Keratinocyte (primary cell): ENCODE measurements around the gene AP1AR. TPM values are rescaled to one million over a fixed set of nuclear protein-coding genes. Genes with fewer than 3 reads are reported as not detected.
"Not testable (repeated sequence)": the region's sequence is repeated elsewhere in the genome, so short reads cannot be mapped to it uniquely, and the experiment has no call there.

Experiments
- DNase-seq: peaks from one replicate; pipeline ENCODE4 v3.0.0-alpha.2; 2011; ENCODE audit warnings: low read depth, missing footprints, low spot score
- FAIRE-seq: peaks from 2 replicates; lab custom pipeline; 2011; peaks lifted over from hg19 to GRCh38; lab: Jason Lieb, UNC
- H2AFZ ChIP-seq: 2 replicates; pipeline ENCODE4 v1.6.0; 2012; ENCODE audit warnings: low read length, control low read depth, inconsistent platforms; ENCODE audit not compliant: control insufficient read depth
- H3K27ac ChIP-seq: 2 replicates; pipeline ENCODE4 v1.5.1; 2011; ENCODE audit warnings: low read length; ENCODE audit not compliant: control insufficient read depth, insufficient read depth
- H3K27me3 ChIP-seq: 3 replicates; pipeline ENCODE4 v1.6.0; 2011; ENCODE audit warnings: low read length; ENCODE audit not compliant: control insufficient read depth, insufficient read depth; ENCODE audit errors: extremely low read depth
- H3K36me3 ChIP-seq, 2 experiments: 2 replicates in 1 of 2; 3 replicates in 1 of 2; pipeline ENCODE4 v1.5.1; 2011; ENCODE audit warnings: low read length in 2 of 2, mild to moderate bottlenecking in 1 of 2; ENCODE audit not compliant: control insufficient read depth in 2 of 2, insufficient read depth in 2 of 2; ENCODE audit errors: extremely low read depth in 1 of 2
- H3K4me1 ChIP-seq: 3 replicates; pipeline ENCODE4 v1.5.1; 2011; ENCODE audit warnings: low read length; ENCODE audit not compliant: control insufficient read depth, insufficient read depth; ENCODE audit errors: extremely low read depth
- H3K4me2 ChIP-seq: 3 replicates; pipeline ENCODE4 v1.6.0; 2011; ENCODE audit warnings: low read depth, low read length; ENCODE audit not compliant: control insufficient read depth, insufficient read depth; ENCODE audit errors: extremely low read depth
- H3K4me3 ChIP-seq, 3 experiments: fragments of 200-600 bp in 1 of 3; sonication (generic) in 1 of 3; 2 replicates in 2 of 3; 3 replicates in 1 of 3; pipeline ENCODE4 v1.5.1; 2011 to 2016; ENCODE audit warnings: low read length in 3 of 3, mild to moderate bottlenecking in 3 of 3, control low read depth in 2 of 3, inconsistent platforms in 1 of 3, low read depth in 1 of 3, mixed read lengths in 1 of 3, mixed run types in 1 of 3, moderate library complexity in 1 of 3; ENCODE audit not compliant: control insufficient read depth in 2 of 3, insufficient read depth in 2 of 3; ENCODE audit errors: extremely low read depth in 1 of 3
- H3K79me2 ChIP-seq: 2 replicates; pipeline ENCODE4 v1.6.0; 2012; ENCODE audit warnings: low read length; ENCODE audit not compliant: control insufficient read depth, insufficient read depth
- H3K9ac ChIP-seq: 3 replicates; pipeline ENCODE4 v1.6.0; 2011; ENCODE audit warnings: low read length; ENCODE audit not compliant: control insufficient read depth, insufficient read depth; ENCODE audit errors: extremely low read depth
- H3K9me1 ChIP-seq: 3 replicates; pipeline ENCODE4 v1.6.0; 2011; ENCODE audit warnings: low read length; ENCODE audit not compliant: control insufficient read depth, insufficient read depth; ENCODE audit errors: extremely low read depth
- H3K9me3 ChIP-seq: 2 replicates; pipeline ENCODE4 v1.5.1; 2012; ENCODE audit warnings: low read depth, low read length; ENCODE audit not compliant: control insufficient read depth
- H4K20me1 ChIP-seq: 3 replicates; pipeline ENCODE4 v1.6.0; 2011; ENCODE audit warnings: low read length; ENCODE audit not compliant: control insufficient read depth, insufficient read depth; ENCODE audit errors: extremely low read depth
- EZH2 ChIP-seq: IDR thresholded peaks from one replicate; pipeline ENCODE4 v1.6.1; 2012; ENCODE audit warnings: inconsistent platforms, mild to moderate bottlenecking, low read length, moderate library complexity
- dilution Hi-C: fragments of 300-500 bp; cut with MboI; formaldehyde crosslinking; loops from one replicate; pipeline ENCODE4 v1.7.0; 2020; ENCODE audit warnings: low sequenced_read_pairs; ENCODE audit not compliant: extremely low pct_ligation_motif_present
- polyA plus RNA-seq, 5 experiments: library from polyadenylated mRNA; depleted of rRNA in 3 of 5; stranded (reverse) in 3 of 5; stranded (forward) in 1 of 5; unstranded in 1 of 5; fragments of >200 nt; gene quantifications; 1 replicate in 1 of 5; 2 replicates in 3 of 5; 3 replicates in 1 of 5; pipeline versions ENCODE4 v1.2.1 to v1.2.3, GENCODE V29; 2011 to 2012; ENCODE audit warnings: missing spikeins in 2 of 5, low read depth in 1 of 5, low replicate concordance in 1 of 5
- TF ChIP-seq, protein P1 (sequence below), 3 experiments: IDR thresholded peaks in 1 of 3; conservative IDR thresholded peaks in 1 of 3; optimal IDR thresholded peaks in 1 of 3; 2 replicates in 2 of 3; 3 replicates in 1 of 3; pipeline versions ENCODE3 to v1.5.1; 2011; ENCODE audit warnings: low read length in 3 of 3, mild to moderate bottlenecking in 3 of 3, moderate library complexity in 2 of 3, control low read depth in 1 of 3, inconsistent platforms in 1 of 3; ENCODE audit not compliant: insufficient read depth in 2 of 3; ENCODE audit errors: extremely low read depth in 1 of 3

AP1AR gene
- polyA plus RNA-seq, 1 donor (not counting 4 experiments of a cell fraction or from before 2014, with no cell fraction given): 17.5 TPM

DNA sequence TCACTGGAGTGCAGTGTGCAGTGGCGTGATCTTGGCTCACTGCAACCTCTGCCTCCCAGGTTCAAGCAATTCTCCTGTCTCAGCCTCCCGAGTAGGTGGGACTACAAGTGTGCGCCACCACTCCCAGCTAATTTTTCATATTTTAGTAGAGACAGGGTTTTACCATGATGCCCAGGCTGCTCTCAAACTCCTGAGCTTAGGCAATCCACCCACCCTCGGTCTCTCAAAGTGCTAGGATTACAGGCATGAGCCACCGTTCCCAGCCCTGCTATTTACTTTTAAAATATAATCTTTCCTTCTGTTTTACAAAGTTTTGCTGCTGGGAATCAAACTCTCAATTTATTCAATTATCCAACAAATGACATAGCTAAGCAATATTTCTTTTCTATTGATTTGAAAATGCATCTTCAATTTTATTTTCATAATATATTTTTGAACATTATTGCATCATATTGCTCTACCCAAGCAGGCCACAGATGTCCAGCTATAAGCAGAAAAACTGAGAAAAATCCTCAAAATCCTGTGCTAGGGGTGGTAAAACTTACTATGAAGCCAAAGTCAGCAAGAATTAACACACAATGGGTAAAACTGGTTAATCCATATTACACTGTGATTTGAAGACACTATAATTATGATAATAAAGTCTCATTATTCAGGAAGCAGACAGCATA lies 48.9 kb downstream of the AP1AR start:
- H3K9me3 ChIP-seq: no peaks in the 10 kb centered on the region
- no peak overlapping the region for H2AFZ ChIP-seq
- no peak overlapping the region for H3K4me3 ChIP-seq
- H3K4me1 ChIP-seq: peaks cover 30% of the 10 kb centered on the region
- peaks cover 31% of the 10 kb centered on the region for H3K79me2 ChIP-seq
- no peak overlapping the region for H3K9ac ChIP-seq
- no peaks in the 10 kb centered on the region for H3K27me3 ChIP-seq
- no peak for DNase-seq
- no peak for TF ChIP-seq EZH2
- TF ChIP-seq, protein P1, sequence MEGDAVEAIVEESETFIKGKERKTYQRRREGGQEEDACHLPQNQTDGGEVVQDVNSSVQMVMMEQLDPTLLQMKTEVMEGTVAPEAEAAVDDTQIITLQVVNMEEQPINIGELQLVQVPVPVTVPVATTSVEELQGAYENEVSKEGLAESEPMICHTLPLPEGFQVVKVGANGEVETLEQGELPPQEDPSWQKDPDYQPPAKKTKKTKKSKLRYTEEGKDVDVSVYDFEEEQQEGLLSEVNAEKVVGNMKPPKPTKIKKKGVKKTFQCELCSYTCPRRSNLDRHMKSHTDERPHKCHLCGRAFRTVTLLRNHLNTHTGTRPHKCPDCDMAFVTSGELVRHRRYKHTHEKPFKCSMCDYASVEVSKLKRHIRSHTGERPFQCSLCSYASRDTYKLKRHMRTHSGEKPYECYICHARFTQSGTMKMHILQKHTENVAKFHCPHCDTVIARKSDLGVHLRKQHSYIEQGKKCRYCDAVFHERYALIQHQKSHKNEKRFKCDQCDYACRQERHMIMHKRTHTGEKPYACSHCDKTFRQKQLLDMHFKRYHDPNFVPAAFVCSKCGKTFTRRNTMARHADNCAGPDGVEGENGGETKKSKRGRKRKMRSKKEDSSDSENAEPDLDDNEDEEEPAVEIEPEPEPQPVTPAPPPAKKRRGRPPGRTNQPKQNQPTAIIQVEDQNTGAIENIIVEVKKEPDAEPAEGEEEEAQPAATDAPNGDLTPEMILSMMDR (optimal IDR thresholded peaks at IDR 0.05 in 1 of 3, IDR thresholded peaks at IDR 0.05 in 1 of 3, conservative IDR thresholded peaks at IDR 0.05 in 1 of 3; ENCODE audit: extremely low read depth in 1 of 3, insufficient read depth in 2 of 3, low read length in 3 of 3): no peak
- H3K36me3 ChIP-seq: no peaks in the 10 kb centered on the region
- H3K4me2 ChIP-seq: no peak overlapping the region
- dilution Hi-C loops: no loop called here
- no peak overlapping the region for H3K27ac ChIP-seq
- no peaks in the 10 kb centered on the region for H3K9me1 ChIP-seq
- no peak for FAIRE-seq
- no peaks in the 10 kb centered on the region for H4K20me1 ChIP-seq

GRCh38 chr4:112281895-112282398 lies 50.4 kb downstream of the AP1AR start:
- H3K9me1 ChIP-seq, H3K9ac ChIP-seq, H3K27ac ChIP-seq, H3K9me3 ChIP-seq, H4K20me1 ChIP-seq, H3K4me2 ChIP-seq, H3K4me3 ChIP-seq, FAIRE-seq, dilution Hi-C loops, H2AFZ ChIP-seq, H3K27me3 ChIP-seq, H3K36me3 ChIP-seq, DNase-seq: not testable (repeated sequence)
- peaks cover 26% of the 10 kb centered on the region for H3K79me2 ChIP-seq
- peaks cover 30% of the 10 kb centered on the region for H3K4me1 ChIP-seq
